Left colon (tissue), 2 donors: Measurements from ENCODE around the gene TAS1R3. TPM values are rescaled to one million over a fixed set of nuclear protein-coding genes. Genes with fewer than 3 reads are reported as not detected.

ENCODE experiments used
- ATAC-seq: fragments of 200-7000 bp; cut with Tn5 transposase; one replicate; pipeline ENCODE4 v1.9.1; 2020; ENCODE audit warnings: mild to moderate bottlenecking, moderate library complexity
- DNase-seq, 2 donors: peaks; one replicate each; pipeline ENCODE4 v3.0.0-alpha.2; 2020
- intact Hi-C, 2 donors: fragments of 100-400 bp; cut with DNase I in 1 of 2; cut with micrococcal nuclease in 1 of 2; formaldehyde crosslinking; loops; one replicate each; pipeline versions ENCODE4 v1.11.2 to v1.14.0; 2022; cut with DNase I, micrococcal nuclease
- total RNA-seq, 2 donors: library from RNA; stranded (reverse); fragmentation: NEBNext Ultra II Directional; extraction: Animal tissue kit (Norgen Biotek cat#: 25700); gene quantifications; one replicate each; pipeline ENCODE4 v1.2.1, GENCODE V29; 2021
- donor health status: DM: no; HTN: no; CAD: no.
- donor health status: DM: yes; HTN: yes; CAD: no.

TAS1R3 gene
- total RNA-seq, 2 donors from 2014 or later, result 0.67 to 0.89 TPM

- intact Hi-C loops, result no loop called here
- no peak for DNase-seq
- ATAC-seq, result no peak
Measured at GRCh38 chr1:1345860-1346500, 14.9 kb downstream of the TAS1R3 start.

GRCh38 chr1:1346501-1346890 is 15.4 kb downstream of the TAS1R3 start:
- ATAC-seq, result no peak
- intact Hi-C loops, result no loop called here
- no peak for DNase-seq

- ATAC-seq (no peak), DNase-seq (no peak)
- intact Hi-C loops, result no loop called here
Measured at GRCh38 chr1:1347026-1347595, 16.0 kb downstream of the TAS1R3 start.

GRCh38 chr1:1347663-1348419 is 16.8 kb downstream of the TAS1R3 start:
- intact Hi-C loops, result no loop called here
- DNase-seq (peak; percentile 74 to 77), ATAC-seq (peak; percentile 76)

- intact Hi-C loops, result no loop called here
- DNase-seq (peak in 1 of 2 donors; percentile 65), ATAC-seq (peak; percentile 26)
Measured at GRCh38 chr1:1348420-1349255, 17.6 kb downstream of the TAS1R3 start.

GRCh38 chr1:1349256-1350012 is 18.4 kb downstream of the TAS1R3 start, which contains the start of gene DVL1:
DVL1 (minus strand) TSS chr1:1349418; CDS start chr1:1349065, 353 bp downstream.
- DNase-seq (peak in 1 of 2 donors; percentile 76), ATAC-seq (peak; percentile 36)
- intact Hi-C loops, result no loop called here

- no peak for ATAC-seq
Measured at GRCh38 chr1:1351511-1352427, 20.7 kb downstream of the TAS1R3 start.

GRCh38 chr1:1352786-1353388 is 21.8 kb downstream of the TAS1R3 start:
- intact Hi-C loops, result no loop called here
- no peak for DNase-seq
- ATAC-seq, result no peak

More at GRCh38 chr1:1351511-1352427, 20.7 kb downstream of the TAS1R3 start:
- intact Hi-C loops, result no loop called here
- no peak for DNase-seq

- ATAC-seq (no peak), DNase-seq (no peak)
- intact Hi-C loops, result no loop called here
Measured at GRCh38 chr1:1353389-1354151, 22.5 kb downstream of the TAS1R3 start.

- no peak for DNase-seq
- intact Hi-C loops, result no loop called here
- no peak for ATAC-seq
Measured at GRCh38 chr1:1354271-1355247, 23.5 kb downstream of the TAS1R3 start.

GRCh38 chr1:1355416-1355815 is 24.3 kb downstream of the TAS1R3 start:
- DNase-seq, result peak in 1 of 2 donors; percentile 35
- intact Hi-C loops, result no loop called here
- ATAC-seq, result peak; percentile 32

- intact Hi-C loops, result no loop called here
- DNase-seq, result no peak
- no peak for ATAC-seq
Measured at GRCh38 chr1:1356166-1356795, 25.2 kb downstream of the TAS1R3 start.

GRCh38 chr1:1356796-1357401 is 25.8 kb downstream of the TAS1R3 start:
- intact Hi-C loops, result no loop called here
- DNase-seq, result peak in 1 of 2 donors; percentile 29
- peak; percentile 51 for ATAC-seq

- intact Hi-C loops, result no loop called here
- ATAC-seq (no peak), DNase-seq (no peak)
Measured at GRCh38 chr1:1357871-1358432, 26.9 kb downstream of the TAS1R3 start.
